AG04449 (cell line): Measurements from ENCODE around the gene KCTD13.
A peak's percentile ranks its signal among the peaks of the same experiment; 100 is the strongest.

ENCODE experiments used
- CTCF ChIA-PET: fragments of 350-600 bp; formaldehyde crosslinking; extraction: SDS; loops from one replicate; lab custom pipeline; 2021; ENCODE audit warnings: antibody characterized with exemption; lab: Yijun Ruan, JAX
- POLR2A ChIA-PET: fragments of 400-600, 350-600 bp; formaldehyde crosslinking; extraction: SDS; loops from one replicate; lab custom pipeline; 2020; ENCODE audit warnings: antibody characterized with exemption, inconsistent platforms; lab: Yijun Ruan, JAX
- DNase-seq: peaks from one replicate; pipeline ENCODE4 v3.0.0-alpha.2; 2010; ENCODE audit warnings: low read depth, low spot score
- H3K4me3 ChIP-seq: 2 replicates; pipeline ENCODE4 v1.5.1; 2011; ENCODE audit warnings: low read depth, mild to moderate bottlenecking, control low read depth, low read length
- CTCF ChIP-seq: IDR thresholded peaks from one replicate; pipeline ENCODE4 v1.5.1; 2011; ENCODE audit warnings: mild to moderate bottlenecking, moderate library complexity, low read length, control low read depth, inconsistent platforms; ENCODE audit not compliant: insufficient read depth; ENCODE audit errors: missing control alignments

KCTD13 gene

GRCh38 chr16:29883987-29884386 is 42.0 kb downstream of the KCTD13 start:
- H3K4me3 ChIP-seq: no peak overlapping the region
- ChIA-PET CTCF (interaction anchor here (1.1 to 1.5 kb wide), 2 partner anchors 20 to 99 kb away, joined by 3 to 5 read pairs; partner anchors contain the start of gene CDIPT), POLR2A (interaction anchor here (0.7 kb wide), 1 partner anchor 11 kb away, joined by 3 read pairs; no protein-coding TSS in a partner anchor)
- no peak for DNase-seq
- no peak for TF ChIP-seq CTCF

- CTCF ChIA-PET: interaction anchor here (1.1 kb wide), 1 partner anchor 151 kb away, joined by 4 read pairs; no protein-coding TSS in a partner anchor
- POLR2A ChIA-PET: interaction anchor here (0.7 kb wide), 1 partner anchor 173 kb away, joined by 3 read pairs; no protein-coding TSS in a partner anchor
Measured at GRCh38 chr16:29881050-29881449, 45.0 kb downstream of the KCTD13 start.

GRCh38 chr16:29878172-29878571 is 47.9 kb downstream of the KCTD13 start:
- CTCF ChIA-PET: interaction anchor here (1.2 kb wide), 2 partner anchors 8 to 15 kb away, joined by 3 to 4 read pairs; partner anchors contain the start of gene CDIPT
- no peak for DNase-seq
- POLR2A ChIA-PET: no interaction called here
- no peak for TF ChIP-seq CTCF
- no peak overlapping the region for H3K4me3 ChIP-seq

More at GRCh38 chr16:29881050-29881449, 45.0 kb downstream of the KCTD13 start:
- no peak for TF ChIP-seq CTCF
- no peak overlapping the region for H3K4me3 ChIP-seq
- DNase-seq: no peak

- ChIA-PET POLR2A (no interaction called here), CTCF (interaction anchor here (1.2 to 1.3 kb wide), 4 partner anchors 9 to 125 kb away, joined by 3 to 4 read pairs (median 4); partner anchors contain the start of gene CDIPT)
- DNase-seq: no peak
- no peak for TF ChIP-seq CTCF
- no peak overlapping the region for H3K4me3 ChIP-seq
Measured at GRCh38 chr16:29877266-29877961, 48.6 kb downstream of the KCTD13 start.

GRCh38 chr16:29876594-29877249 is 49.3 kb downstream of the KCTD13 start:
- ChIA-PET CTCF (interaction anchor here (1.2 to 1.3 kb wide), 2 partner anchors 28 to 126 kb away, joined by 4 read pairs; no protein-coding TSS in a partner anchor), POLR2A (no interaction called here)
- no peak for TF ChIP-seq CTCF
- no peak for DNase-seq
- H3K4me3 ChIP-seq: peak overlapping the region; percentile 36

- H3K4me3 ChIP-seq: peak overlapping the region; percentile 36
- DNase-seq: no peak
- POLR2A ChIA-PET: no interaction called here
- CTCF ChIA-PET: interaction anchor here (1.2 kb wide), 1 partner anchor 27 kb away, joined by 4 read pairs; no protein-coding TSS in a partner anchor
- no peak for TF ChIP-seq CTCF
Measured at GRCh38 chr16:29876217-29876593, 49.8 kb downstream of the KCTD13 start.
